ENCODE results near the gene DISC1. TPM values are rescaled to one million over a fixed set of nuclear protein-coding genes. Genes with fewer than 3 reads are reported as not detected.

Gene DISC1
- total and polyA plus RNA-seq, 2 experiments from 2014 or later, result 2.1 to 6.5 TPM

DNA sequence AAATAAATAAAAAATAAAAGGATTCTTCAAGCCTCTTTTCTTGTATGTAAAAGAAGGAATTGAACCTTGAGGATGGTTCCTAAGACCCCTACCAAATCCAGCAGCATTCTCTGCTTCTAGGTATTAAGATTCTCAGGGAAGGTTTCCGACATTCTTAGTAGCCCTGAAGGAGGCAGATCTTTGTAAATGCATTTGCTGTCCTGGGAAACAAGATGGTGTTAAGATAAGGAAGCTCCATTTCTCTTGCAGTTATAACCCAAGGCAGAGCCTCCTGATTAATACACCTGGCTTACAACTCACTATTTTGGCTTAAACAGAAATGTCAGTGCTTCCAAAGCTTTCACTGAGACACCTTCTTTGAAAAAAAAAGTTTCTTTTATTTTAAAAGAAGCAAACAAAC lies 393.8 kb downstream of the DISC1 start:
- Histone ChIP-seq H3K4me3 (no peak overlapping the region), H3K4me2 (no peak overlapping the region), H3K79me2 (replicated peaks; ENCODE audit: insufficient read depth) (no peaks in the 10 kb centered on the region), H3K36me3 (ENCODE audit: insufficient read depth) (no peaks in the 10 kb centered on the region), H3K9me2 (ENCODE audit: insufficient read depth) (no peaks in the 10 kb centered on the region), H3K27me3 (ENCODE audit: insufficient read depth) (no peaks in the 10 kb centered on the region), H3K27ac (ENCODE audit: low read depth) (no peak overlapping the region), H2AFZ (no peak overlapping the region), H3K4me1 (ENCODE audit: insufficient read depth) (peaks cover 17% of the 10 kb centered on the region), H4K20me1 (replicated peaks; ENCODE audit: insufficient read depth) (no peaks in the 10 kb centered on the region), H3F3A (replicated peaks; ENCODE audit: low read depth) (no peaks in the 10 kb centered on the region)
- no peak for ATAC-seq
- Mint-ChIP-seq H3K4me3 (no peak overlapping the region), H3K4me1 (peaks cover 14% of the 10 kb centered on the region), H3K27me3 (ENCODE audit: insufficient read depth, low read depth, poor library complexity) (peaks cover 2% of the 10 kb centered on the region), H3K9me3 (no peaks in the 10 kb centered on the region; the same call in 2 of the 3 replicates), H3K36me3 (ENCODE audit: low read depth) (no peaks in the 10 kb centered on the region), H3K27ac (no peak overlapping the region)
- no peak for DNase-seq (ENCODE audit: low spot score)
- TF ChIP-seq CREB1 (CRISPR knock-in tag; IDR thresholded peaks at IDR 0.05; ENCODE audit: low read depth), result no peak
- TF ChIP-seq, protein P1, sequence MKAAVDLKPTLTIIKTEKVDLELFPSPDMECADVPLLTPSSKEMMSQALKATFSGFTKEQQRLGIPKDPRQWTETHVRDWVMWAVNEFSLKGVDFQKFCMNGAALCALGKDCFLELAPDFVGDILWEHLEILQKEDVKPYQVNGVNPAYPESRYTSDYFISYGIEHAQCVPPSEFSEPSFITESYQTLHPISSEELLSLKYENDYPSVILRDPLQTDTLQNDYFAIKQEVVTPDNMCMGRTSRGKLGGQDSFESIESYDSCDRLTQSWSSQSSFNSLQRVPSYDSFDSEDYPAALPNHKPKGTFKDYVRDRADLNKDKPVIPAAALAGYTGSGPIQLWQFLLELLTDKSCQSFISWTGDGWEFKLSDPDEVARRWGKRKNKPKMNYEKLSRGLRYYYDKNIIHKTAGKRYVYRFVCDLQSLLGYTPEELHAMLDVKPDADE (IDR thresholded peaks at IDR 0.05), result no peak
- no peak for TF ChIP-seq JUNB (IDR thresholded peaks at IDR 0.05; ENCODE audit: unreplicated experiment)
- TF ChIP-seq ZNF462 (CRISPR knock-in tag; IDR thresholded peaks at IDR 0.05), result no peak
- no peak for TF ChIP-seq EZH2phosphoT487 (IDR thresholded peaks at IDR 0.05; ENCODE audit: unreplicated experiment)
- no peak for TF ChIP-seq POLR2AphosphoS5 (IDR thresholded peaks at IDR 0.05; ENCODE audit: low read depth)
- TF ChIP-seq NANOG (IDR thresholded peaks at IDR 0.05; ENCODE audit: borderline replicate concordance), result no peak
- no peak for TF ChIP-seq STAT1 (IDR thresholded peaks at IDR 0.05; ENCODE audit: unreplicated experiment)
- no peak for TF ChIP-seq CTCF (conservative IDR thresholded peaks at IDR 0.05; ENCODE audit: low read depth in 2 of 2)
- no peak for TF ChIP-seq EZH2 (IDR thresholded peaks at IDR 0.05; ENCODE audit: low read depth, unreplicated experiment)
- no peak for TF ChIP-seq ZNF331 (CRISPR knock-in tag; IDR thresholded peaks at IDR 0.05; ENCODE audit: low read depth)
- TF ChIP-seq, protein P2, sequence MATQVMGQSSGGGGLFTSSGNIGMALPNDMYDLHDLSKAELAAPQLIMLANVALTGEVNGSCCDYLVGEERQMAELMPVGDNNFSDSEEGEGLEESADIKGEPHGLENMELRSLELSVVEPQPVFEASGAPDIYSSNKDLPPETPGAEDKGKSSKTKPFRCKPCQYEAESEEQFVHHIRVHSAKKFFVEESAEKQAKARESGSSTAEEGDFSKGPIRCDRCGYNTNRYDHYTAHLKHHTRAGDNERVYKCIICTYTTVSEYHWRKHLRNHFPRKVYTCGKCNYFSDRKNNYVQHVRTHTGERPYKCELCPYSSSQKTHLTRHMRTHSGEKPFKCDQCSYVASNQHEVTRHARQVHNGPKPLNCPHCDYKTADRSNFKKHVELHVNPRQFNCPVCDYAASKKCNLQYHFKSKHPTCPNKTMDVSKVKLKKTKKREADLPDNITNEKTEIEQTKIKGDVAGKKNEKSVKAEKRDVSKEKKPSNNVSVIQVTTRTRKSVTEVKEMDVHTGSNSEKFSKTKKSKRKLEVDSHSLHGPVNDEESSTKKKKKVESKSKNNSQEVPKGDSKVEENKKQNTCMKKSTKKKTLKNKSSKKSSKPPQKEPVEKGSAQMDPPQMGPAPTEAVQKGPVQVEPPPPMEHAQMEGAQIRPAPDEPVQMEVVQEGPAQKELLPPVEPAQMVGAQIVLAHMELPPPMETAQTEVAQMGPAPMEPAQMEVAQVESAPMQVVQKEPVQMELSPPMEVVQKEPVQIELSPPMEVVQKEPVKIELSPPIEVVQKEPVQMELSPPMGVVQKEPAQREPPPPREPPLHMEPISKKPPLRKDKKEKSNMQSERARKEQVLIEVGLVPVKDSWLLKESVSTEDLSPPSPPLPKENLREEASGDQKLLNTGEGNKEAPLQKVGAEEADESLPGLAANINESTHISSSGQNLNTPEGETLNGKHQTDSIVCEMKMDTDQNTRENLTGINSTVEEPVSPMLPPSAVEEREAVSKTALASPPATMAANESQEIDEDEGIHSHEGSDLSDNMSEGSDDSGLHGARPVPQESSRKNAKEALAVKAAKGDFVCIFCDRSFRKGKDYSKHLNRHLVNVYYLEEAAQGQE (IDR thresholded peaks at IDR 0.05; ENCODE audit: unreplicated experiment), result no peak
- TF ChIP-seq ZNF114 (CRISPR knock-in tag; IDR thresholded peaks at IDR 0.05), result no peak
